AG10803 (cell line): ENCODE measurements around the gene CEP162.
A peak's percentile ranks its signal among the peaks of the same experiment; 100 is the strongest.
"Not testable (repeated sequence)": the region's sequence is repeated elsewhere in the genome, so short reads cannot be mapped to it uniquely, and the experiment has no call there.

Experiments
- DNase-seq: peaks from one replicate; pipeline ENCODE4 v3.0.0; 2010; ENCODE audit warnings: low read depth
- H3K4me3 ChIP-seq: 2 replicates; pipeline ENCODE4 v1.5.1; 2011; ENCODE audit warnings: mild to moderate bottlenecking, low read length, control low read depth
- TF ChIP-seq, protein P1 (sequence below): conservative IDR thresholded peaks from 2 replicates; pipeline ENCODE4 v1.5.1; 2011; ENCODE audit warnings: mild to moderate bottlenecking, low read length, control low read depth, inconsistent platforms

The CEP162 gene

DNA sequence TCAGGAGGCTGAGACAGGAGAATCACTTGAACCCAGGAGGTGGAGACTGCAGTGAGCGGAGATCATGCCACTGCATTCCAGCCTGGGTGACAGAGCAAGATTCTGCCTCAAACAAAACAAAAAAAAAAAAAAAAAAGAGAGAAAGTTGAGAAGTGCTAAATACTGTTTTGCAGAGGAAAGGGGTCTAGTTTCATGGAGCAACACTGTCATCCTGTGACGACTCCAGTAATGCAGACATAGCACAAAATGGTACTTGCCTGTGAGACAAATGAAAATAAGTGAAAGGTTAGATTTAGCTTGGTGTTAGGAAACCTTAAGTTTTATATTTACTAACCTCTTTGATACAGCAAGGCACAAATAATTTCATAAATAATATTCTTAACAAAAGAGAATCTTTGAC, 29.7 kb downstream of the CEP162 start:
- no peak overlapping the region for H3K4me3 ChIP-seq
- TF ChIP-seq, protein P1, sequence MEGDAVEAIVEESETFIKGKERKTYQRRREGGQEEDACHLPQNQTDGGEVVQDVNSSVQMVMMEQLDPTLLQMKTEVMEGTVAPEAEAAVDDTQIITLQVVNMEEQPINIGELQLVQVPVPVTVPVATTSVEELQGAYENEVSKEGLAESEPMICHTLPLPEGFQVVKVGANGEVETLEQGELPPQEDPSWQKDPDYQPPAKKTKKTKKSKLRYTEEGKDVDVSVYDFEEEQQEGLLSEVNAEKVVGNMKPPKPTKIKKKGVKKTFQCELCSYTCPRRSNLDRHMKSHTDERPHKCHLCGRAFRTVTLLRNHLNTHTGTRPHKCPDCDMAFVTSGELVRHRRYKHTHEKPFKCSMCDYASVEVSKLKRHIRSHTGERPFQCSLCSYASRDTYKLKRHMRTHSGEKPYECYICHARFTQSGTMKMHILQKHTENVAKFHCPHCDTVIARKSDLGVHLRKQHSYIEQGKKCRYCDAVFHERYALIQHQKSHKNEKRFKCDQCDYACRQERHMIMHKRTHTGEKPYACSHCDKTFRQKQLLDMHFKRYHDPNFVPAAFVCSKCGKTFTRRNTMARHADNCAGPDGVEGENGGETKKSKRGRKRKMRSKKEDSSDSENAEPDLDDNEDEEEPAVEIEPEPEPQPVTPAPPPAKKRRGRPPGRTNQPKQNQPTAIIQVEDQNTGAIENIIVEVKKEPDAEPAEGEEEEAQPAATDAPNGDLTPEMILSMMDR = no peak
- DNase-seq = no peak

DNA sequence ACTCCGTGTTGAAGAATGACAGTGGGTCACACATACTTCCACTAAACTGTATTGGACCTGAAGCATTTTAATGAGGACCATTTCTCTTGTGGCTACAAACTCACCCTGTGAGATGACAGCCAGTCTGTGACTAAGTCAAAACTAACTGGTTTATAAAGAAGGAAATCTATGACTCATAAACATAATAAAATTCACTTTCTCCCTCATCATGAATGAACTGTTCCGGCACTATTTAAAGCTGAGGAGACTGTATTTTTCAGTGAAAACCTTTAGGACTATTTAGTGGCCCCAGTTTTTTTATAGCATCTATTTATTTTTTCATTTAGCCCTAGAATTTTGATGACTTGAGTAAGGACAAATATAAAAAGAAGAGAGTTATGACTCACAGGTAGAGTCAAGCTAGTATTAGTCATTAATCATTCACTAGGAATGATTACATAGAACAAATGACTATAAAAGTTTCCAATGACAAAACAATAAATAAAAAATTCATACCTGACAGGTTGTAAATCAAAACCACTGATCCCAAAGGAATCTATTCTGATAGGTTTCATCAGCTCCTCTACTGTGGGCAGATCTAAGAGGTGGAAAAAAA, 34.2 kb downstream of the CEP162 start:
- peak; percentile 63 for DNase-seq
- no peak overlapping the region for H3K4me3 ChIP-seq
- TF ChIP-seq, protein P1 = no peak

DNA sequence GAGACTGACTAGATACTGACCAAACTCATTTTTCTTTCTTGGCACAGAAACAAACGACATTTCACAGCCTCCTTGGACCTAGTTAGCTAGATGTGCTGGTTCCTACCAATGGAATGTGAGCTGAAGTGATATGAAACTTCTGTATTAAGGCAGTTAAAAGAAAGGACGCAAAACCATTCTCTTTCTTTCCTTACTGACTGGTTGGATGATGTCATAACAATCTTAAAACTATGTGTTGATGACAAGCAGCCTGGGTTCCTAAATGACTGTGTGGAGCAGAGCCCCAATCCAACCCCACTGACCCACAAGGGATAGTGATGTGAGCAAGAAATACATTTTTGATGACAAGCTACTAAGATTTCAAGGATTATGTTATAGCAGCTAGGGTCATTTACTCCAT, 35.6 kb downstream of the CEP162 start:
- H3K4me3 ChIP-seq = no peak overlapping the region
- TF ChIP-seq, protein P1 = no peak
- no peak for DNase-seq

DNA sequence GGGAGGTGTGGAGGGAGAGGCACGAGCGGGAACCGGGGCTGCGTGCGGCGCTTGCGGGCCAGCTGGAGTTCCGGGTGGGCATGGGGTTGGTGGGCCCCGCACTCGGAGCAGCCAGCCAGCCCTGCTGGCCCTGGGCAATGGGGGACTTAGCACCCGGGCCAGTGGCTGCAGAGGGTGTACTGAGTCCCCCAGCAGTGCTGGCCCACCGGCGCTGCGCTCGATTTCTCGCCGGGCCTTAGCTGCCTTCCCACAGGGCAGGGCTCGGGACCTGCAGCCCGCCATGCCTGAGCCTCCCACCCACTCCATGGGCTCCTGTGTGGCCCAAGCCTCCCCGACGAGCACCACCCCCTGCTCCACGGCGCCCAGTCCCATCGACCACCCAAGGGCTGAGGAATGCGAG, 38.1 kb downstream of the CEP162 start:
- H3K4me3 ChIP-seq, DNase-seq: not testable (repeated sequence)

DNA sequence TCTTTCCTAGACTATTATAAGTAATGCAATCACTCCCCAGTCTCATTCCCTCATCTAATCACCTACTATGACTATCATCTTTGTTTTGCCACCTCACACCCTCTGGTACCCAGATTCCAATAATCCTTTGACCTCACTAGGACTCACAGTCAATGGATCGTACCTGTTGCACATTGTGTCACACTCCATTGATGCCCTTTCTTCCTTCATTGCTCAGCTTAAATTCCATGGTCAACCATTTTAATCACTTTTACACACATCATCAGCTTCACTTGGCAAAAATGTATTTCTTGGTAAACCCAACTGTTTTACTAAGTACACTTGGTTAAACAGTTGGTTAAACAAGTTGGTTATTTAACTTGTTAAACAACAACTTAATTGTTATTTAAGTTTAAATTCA, 44.0 kb downstream of the CEP162 start:
- no peak overlapping the region for H3K4me3 ChIP-seq
- DNase-seq = no peak
- TF ChIP-seq, protein P1 = no peak

DNA sequence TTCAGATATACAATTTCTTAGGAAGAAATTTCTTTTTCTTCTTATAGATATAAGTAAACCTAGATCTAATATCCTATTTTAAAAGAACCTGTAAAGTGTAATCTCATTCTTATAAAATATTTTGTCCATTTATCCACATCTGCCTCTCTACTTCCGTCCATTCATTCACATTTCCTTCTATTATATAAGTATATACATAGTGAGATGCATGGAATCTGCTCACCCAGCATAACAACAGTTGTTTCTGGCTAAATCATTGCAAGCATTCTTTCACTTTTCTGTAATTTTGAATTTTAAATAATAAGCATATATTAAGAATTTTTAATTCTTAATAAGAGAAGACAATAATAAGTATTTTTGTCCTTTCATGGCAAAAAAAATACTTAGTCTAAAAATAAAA, 45.4 kb downstream of the CEP162 start:
- no peak for DNase-seq

DNA sequence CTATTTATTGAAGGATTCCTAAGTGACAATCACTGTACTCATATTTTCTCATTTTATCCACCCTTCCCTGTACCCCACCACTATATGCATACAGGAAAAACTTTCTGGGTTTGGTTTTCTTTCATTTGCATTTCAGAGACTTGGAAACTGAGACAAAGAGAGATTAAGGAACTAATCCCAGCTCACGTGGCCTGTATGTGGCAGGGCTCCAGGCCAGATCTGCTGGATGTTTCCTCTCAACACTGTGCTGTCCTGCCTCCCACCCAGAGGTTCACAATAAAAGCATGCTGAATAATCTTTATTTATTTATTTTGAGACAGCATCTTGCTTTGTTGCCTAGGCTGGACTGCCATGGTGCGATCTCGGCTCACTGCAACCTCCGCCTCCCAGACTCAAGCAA, 50.2 kb downstream of the CEP162 start:
- no peak for DNase-seq
- TF ChIP-seq, protein P1 = no peak

More for the DNA sequence above, 45.4 kb downstream of the CEP162 start:
- H3K4me3 ChIP-seq = no peak overlapping the region
- TF ChIP-seq, protein P1 = no peak

DNA sequence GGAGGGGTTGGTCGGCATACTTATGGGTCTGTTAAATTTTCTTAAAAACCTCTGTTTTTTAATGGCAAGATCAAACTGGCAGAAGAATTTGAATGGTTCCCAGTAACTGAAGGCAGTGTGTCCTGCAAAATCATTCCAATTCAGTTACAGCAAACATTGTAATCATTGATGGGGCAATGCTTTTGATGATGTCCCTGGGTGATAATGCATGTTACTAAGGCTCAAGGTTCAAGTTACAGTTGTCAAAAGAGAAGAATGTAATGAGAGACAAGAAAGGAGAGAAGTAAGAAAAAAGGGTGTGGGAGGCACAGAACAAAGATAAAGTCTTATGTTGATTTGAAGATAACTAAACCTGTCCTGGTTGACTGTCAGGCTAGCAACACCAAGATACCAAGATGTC, 54.9 kb downstream of the CEP162 start:
- TF ChIP-seq, protein P1 = no peak
- DNase-seq = no peak
- no peak overlapping the region for H3K4me3 ChIP-seq

More for the DNA sequence above, 50.2 kb downstream of the CEP162 start:
- H3K4me3 ChIP-seq = no peak overlapping the region
